CD4-positive, alpha-beta T cell treated with Interleukin-4 for 1 hour (primary cell): Measurements from ENCODE around the gene LAMB1.
"Not testable (repeated sequence)": the region's sequence is repeated elsewhere in the genome, so short reads cannot be mapped to it uniquely, and the experiment has no call there.

Experiments used
- DNase-seq, 2 donors: peaks; one replicate each; pipeline ENCODE4 v3.0.0-alpha.2; 2020 to 2022

Gene LAMB1

GRCh38 chr7:108002726-108003598 is at the start of gene LAMB1:
Gene LAMB1 (minus strand): TSS chr7:108003161. CDS start chr7:108002885, 276 bp downstream.
- no peak for DNase-seq

GRCh38 chr7:108051454-108051853 is 48.5 kb upstream of the LAMB1 start:
- no peak for DNase-seq

- no peak for DNase-seq
Observed at GRCh38 chr7:108049962-108050361, 47.0 kb upstream of the LAMB1 start.

- no peak for DNase-seq
Observed at GRCh38 chr7:108048422-108048821, 45.5 kb upstream of the LAMB1 start.

- no peak for DNase-seq
Observed at GRCh38 chr7:108046952-108047506, 44.1 kb upstream of the LAMB1 start.

GRCh38 chr7:108045669-108046068 is 42.7 kb upstream of the LAMB1 start:
- DNase-seq: no peak

GRCh38 chr7:108045154-108045553 is 42.2 kb upstream of the LAMB1 start:
- DNase-seq: no peak

- DNase-seq: no peak
Observed at GRCh38 chr7:108044345-108044744, 41.4 kb upstream of the LAMB1 start.

- no peak for DNase-seq
Observed at GRCh38 chr7:108038986-108039385, 36.0 kb upstream of the LAMB1 start.

GRCh38 chr7:108037741-108038140 is 34.8 kb upstream of the LAMB1 start:
- no peak for DNase-seq

- DNase-seq: no peak
Observed at GRCh38 chr7:108037140-108037539, 34.2 kb upstream of the LAMB1 start.

GRCh38 chr7:108034586-108034985 is 31.6 kb upstream of the LAMB1 start:
- no peak for DNase-seq

- no peak for DNase-seq
Observed at GRCh38 chr7:108033776-108034497, 31.0 kb upstream of the LAMB1 start.

- not testable (repeated sequence) for DNase-seq
Observed at GRCh38 chr7:108033309-108033708, 30.3 kb upstream of the LAMB1 start.

GRCh38 chr7:108030516-108030915 is 27.6 kb upstream of the LAMB1 start:
- no peak for DNase-seq

GRCh38 chr7:108029034-108029433 is 26.1 kb upstream of the LAMB1 start:
- DNase-seq: no peak

- no peak for DNase-seq
Observed at GRCh38 chr7:108028111-108028510, 25.1 kb upstream of the LAMB1 start.

GRCh38 chr7:108027239-108027638 is 24.3 kb upstream of the LAMB1 start:
- DNase-seq: no peak

- DNase-seq: no peak
Observed at GRCh38 chr7:108026647-108027046, 23.7 kb upstream of the LAMB1 start.

GRCh38 chr7:108026116-108026515 is 23.2 kb upstream of the LAMB1 start:
- DNase-seq: no peak

GRCh38 chr7:108024538-108024937 is 21.6 kb upstream of the LAMB1 start:
- no peak for DNase-seq

- no peak for DNase-seq
Observed at GRCh38 chr7:108020585-108020984, 17.6 kb upstream of the LAMB1 start.

GRCh38 chr7:108018668-108019067 is 15.7 kb upstream of the LAMB1 start:
- no peak for DNase-seq

- DNase-seq: no peak
Observed at GRCh38 chr7:108017776-108018151, 14.8 kb upstream of the LAMB1 start.
